Measurements from ENCODE around the gene OR4E1. TPM values are rescaled to one million over a fixed set of nuclear protein-coding genes. Genes with fewer than 3 reads are reported as not detected.

The OR4E1 gene
- total RNA-seq, 3 donors from 2014 or later (not counting 1 experiment from before 2014, with no cell fraction given) = not detected

GRCh38 chr14:21680072-21680471 is 6.5 kb upstream of the OR4E1 start:
- no peak overlapping the region for H3K27ac Mint-ChIP-seq
- TF ChIP-seq CTCF (IDR thresholded peaks at IDR 0.05) = no peak
- peaks cover 22 to 30% of the 10 kb centered on the region in 2 donors for H3K27me3 Mint-ChIP-seq (ENCODE audit: low read depth in 2 of 2)
- Histone ChIP-seq H3K27me3 (ENCODE audit: control insufficient read depth, insufficient read depth, low read length) (no peaks in the 10 kb centered on the region), H3K27ac (ENCODE audit: low read length) (no peak overlapping the region), H3K9me3 (ENCODE audit: control insufficient read depth, insufficient read depth, low read length) (no peaks in the 10 kb centered on the region), H3K36me3 (ENCODE audit: control insufficient read depth, insufficient read depth, low read length) (no peaks in the 10 kb centered on the region), H3K4me1 (ENCODE audit: control insufficient read depth, insufficient read depth, low read length) (no peaks in the 10 kb centered on the region), H3K4me3 (ENCODE audit: low read length) (no peak overlapping the region)
- intact Hi-C loops (cut with micrococcal nuclease) = no loop called here
- no peaks in the 10 kb centered on the region for H3K4me1 Mint-ChIP-seq
- WGBS (ENCODE audit: insufficient coverage) = 91% methylated on average over 2 of the region's 2 CpGs
- no peak for ATAC-seq
- H3K4me3 Mint-ChIP-seq = no peak overlapping the region
- H3K36me3 Mint-ChIP-seq = no peaks in the 10 kb centered on the region
- H3K9me3 Mint-ChIP-seq = no peaks in the 10 kb centered on the region
- DNase-seq = no peak

GRCh38 chr14:21675566-21675965 is 1.9 kb upstream of the OR4E1 start:
- TF ChIP-seq CTCF (IDR thresholded peaks at IDR 0.05) = no peak
- Histone ChIP-seq H3K36me3 (ENCODE audit: control insufficient read depth, insufficient read depth, low read length) (no peaks in the 10 kb centered on the region), H3K4me3 (ENCODE audit: low read length) (no peak overlapping the region), H3K4me1 (ENCODE audit: control insufficient read depth, insufficient read depth, low read length) (no peaks in the 10 kb centered on the region), H3K27ac (ENCODE audit: low read length) (no peak overlapping the region), H3K27me3 (ENCODE audit: control insufficient read depth, insufficient read depth, low read length) (peaks cover 6% of the 10 kb centered on the region), H3K9me3 (ENCODE audit: control insufficient read depth, insufficient read depth, low read length) (no peaks in the 10 kb centered on the region)
- no peak for DNase-seq
- Mint-ChIP-seq H3K36me3 (no peaks in the 10 kb centered on the region), H3K9me3 (no peaks in the 10 kb centered on the region), H3K4me3 (no peak overlapping the region), H3K27me3 (ENCODE audit: low read depth in 2 of 2) (peaks cover 11 to 28% of the 10 kb centered on the region in 2 donors), H3K4me1 (no peaks in the 10 kb centered on the region), H3K27ac (no peak overlapping the region)
- ATAC-seq = no peak
- intact Hi-C loops (cut with micrococcal nuclease) = no loop called here
- 91% methylated on average over 4 of the region's 4 CpGs for WGBS (ENCODE audit: insufficient coverage)

- H3K27me3 ChIP-seq (ENCODE audit: control insufficient read depth, insufficient read depth, low read length) = peaks cover 6% of the 10 kb centered on the region
- H3K4me3 ChIP-seq (ENCODE audit: low read length) = no peak overlapping the region
- H3K4me3 Mint-ChIP-seq = no peak overlapping the region
- peaks cover 4 to 32% of the 10 kb centered on the region in 2 donors for H3K27me3 Mint-ChIP-seq (ENCODE audit: low read depth in 2 of 2)
- TF ChIP-seq CTCF (IDR thresholded peaks at IDR 0.05) = no peak
- H3K9me3 ChIP-seq (ENCODE audit: control insufficient read depth, insufficient read depth, low read length) = no peaks in the 10 kb centered on the region
- no peaks in the 10 kb centered on the region for H3K4me1 ChIP-seq (ENCODE audit: control insufficient read depth, insufficient read depth, low read length)
- DNase-seq (no peak), ATAC-seq (no peak)
- no peaks in the 10 kb centered on the region for H3K9me3 Mint-ChIP-seq
- no peaks in the 10 kb centered on the region for H3K36me3 ChIP-seq (ENCODE audit: control insufficient read depth, insufficient read depth, low read length)
- no peaks in the 10 kb centered on the region for H3K4me1 Mint-ChIP-seq
- H3K27ac Mint-ChIP-seq = no peak overlapping the region
- intact Hi-C loops (cut with micrococcal nuclease) = no loop called here
- no peaks in the 10 kb centered on the region for H3K36me3 Mint-ChIP-seq
- no peak overlapping the region for H3K27ac ChIP-seq (ENCODE audit: low read length)
- 78% methylated on average over 1 of the region's 1 CpG for WGBS (ENCODE audit: insufficient coverage)
Observed at GRCh38 chr14:21672116-21672515, 1.5 kb downstream of the OR4E1 start.

- H3K9me3 Mint-ChIP-seq = no peaks in the 10 kb centered on the region
- H3K36me3 Mint-ChIP-seq = no peaks in the 10 kb centered on the region
- DNase-seq = no peak
Observed at GRCh38 chr14:21671371-21671770, 2.2 kb downstream of the OR4E1 start.

More at GRCh38 chr14:21671371-21671770, 2.2 kb downstream of the OR4E1 start:
- H3K27me3 ChIP-seq (ENCODE audit: control insufficient read depth, insufficient read depth, low read length) = peaks cover 6% of the 10 kb centered on the region
- H3K9me3 ChIP-seq (ENCODE audit: control insufficient read depth, insufficient read depth, low read length) = no peaks in the 10 kb centered on the region
- no peak for TF ChIP-seq CTCF (IDR thresholded peaks at IDR 0.05)
- no peak overlapping the region for H3K27ac Mint-ChIP-seq
- H3K4me1 Mint-ChIP-seq = no peaks in the 10 kb centered on the region
- H3K4me1 ChIP-seq (ENCODE audit: control insufficient read depth, insufficient read depth, low read length) = no peaks in the 10 kb centered on the region
- WGBS (ENCODE audit: insufficient coverage) = 67% methylated on average over 1 of the region's 2 CpGs
- H3K4me3 Mint-ChIP-seq = no peak overlapping the region
- intact Hi-C loops (cut with micrococcal nuclease) = no loop called here
- no peak overlapping the region for H3K27ac ChIP-seq (ENCODE audit: low read length)
- H3K4me3 ChIP-seq (ENCODE audit: low read length) = no peak overlapping the region
- H3K36me3 ChIP-seq (ENCODE audit: control insufficient read depth, insufficient read depth, low read length) = no peaks in the 10 kb centered on the region
- no peak for ATAC-seq
- peaks cover 4 to 32% of the 10 kb centered on the region in 2 donors for H3K27me3 Mint-ChIP-seq (ENCODE audit: low read depth in 2 of 2)
